ENCODE data around the gene IFNE.

DNA sequence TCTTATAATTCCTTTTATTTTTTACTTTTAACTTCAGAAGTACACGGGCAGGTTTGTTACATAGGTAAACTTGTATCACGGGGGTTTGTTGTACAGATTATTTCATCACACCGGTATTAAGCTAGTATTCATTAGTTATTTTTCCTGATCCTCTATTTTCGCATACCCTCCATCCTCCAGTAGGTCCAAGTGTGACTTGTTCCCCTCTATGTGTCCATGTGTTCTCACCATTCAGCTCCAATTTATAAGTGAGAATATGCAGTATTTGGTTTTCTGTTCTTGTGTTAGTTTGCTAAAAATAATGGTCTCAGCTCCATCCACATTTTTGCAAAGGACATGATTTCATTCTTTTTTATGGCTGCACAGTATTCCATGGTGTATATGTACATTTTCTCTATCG, 43.1 kb upstream of the IFNE start:
- no peak for TF ChIP-seq MAZ (CRISPR knock-in tag; conservative IDR thresholded peaks at IDR 0.05 in 1 of 2, IDR thresholded peaks at IDR 0.05 in 1 of 2)
- TF ChIP-seq, protein P1, sequence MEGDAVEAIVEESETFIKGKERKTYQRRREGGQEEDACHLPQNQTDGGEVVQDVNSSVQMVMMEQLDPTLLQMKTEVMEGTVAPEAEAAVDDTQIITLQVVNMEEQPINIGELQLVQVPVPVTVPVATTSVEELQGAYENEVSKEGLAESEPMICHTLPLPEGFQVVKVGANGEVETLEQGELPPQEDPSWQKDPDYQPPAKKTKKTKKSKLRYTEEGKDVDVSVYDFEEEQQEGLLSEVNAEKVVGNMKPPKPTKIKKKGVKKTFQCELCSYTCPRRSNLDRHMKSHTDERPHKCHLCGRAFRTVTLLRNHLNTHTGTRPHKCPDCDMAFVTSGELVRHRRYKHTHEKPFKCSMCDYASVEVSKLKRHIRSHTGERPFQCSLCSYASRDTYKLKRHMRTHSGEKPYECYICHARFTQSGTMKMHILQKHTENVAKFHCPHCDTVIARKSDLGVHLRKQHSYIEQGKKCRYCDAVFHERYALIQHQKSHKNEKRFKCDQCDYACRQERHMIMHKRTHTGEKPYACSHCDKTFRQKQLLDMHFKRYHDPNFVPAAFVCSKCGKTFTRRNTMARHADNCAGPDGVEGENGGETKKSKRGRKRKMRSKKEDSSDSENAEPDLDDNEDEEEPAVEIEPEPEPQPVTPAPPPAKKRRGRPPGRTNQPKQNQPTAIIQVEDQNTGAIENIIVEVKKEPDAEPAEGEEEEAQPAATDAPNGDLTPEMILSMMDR (IDR thresholded peaks at IDR 0.05 in 2 of 3, conservative IDR thresholded peaks at IDR 0.05 in 1 of 3; ENCODE audit: insufficient read depth in 2 of 3, low read depth in 1 of 3, low read length in 3 of 3), result no peak
- no peak for TF ChIP-seq EGR1 (conservative IDR thresholded peaks at IDR 0.05)
- no peak for TF ChIP-seq FOXJ3 (CRISPR knock-in tag; IDR thresholded peaks at IDR 0.05)
- TF ChIP-seq POLR2A (conservative IDR thresholded peaks at IDR 0.05), result no peak
- TF ChIP-seq FIP1L1 (IDR thresholded peaks at IDR 0.05; ENCODE audit: low read depth, low read length, poor library complexity, severe bottlenecking), result no peak
- TF ChIP-seq, protein P2, sequence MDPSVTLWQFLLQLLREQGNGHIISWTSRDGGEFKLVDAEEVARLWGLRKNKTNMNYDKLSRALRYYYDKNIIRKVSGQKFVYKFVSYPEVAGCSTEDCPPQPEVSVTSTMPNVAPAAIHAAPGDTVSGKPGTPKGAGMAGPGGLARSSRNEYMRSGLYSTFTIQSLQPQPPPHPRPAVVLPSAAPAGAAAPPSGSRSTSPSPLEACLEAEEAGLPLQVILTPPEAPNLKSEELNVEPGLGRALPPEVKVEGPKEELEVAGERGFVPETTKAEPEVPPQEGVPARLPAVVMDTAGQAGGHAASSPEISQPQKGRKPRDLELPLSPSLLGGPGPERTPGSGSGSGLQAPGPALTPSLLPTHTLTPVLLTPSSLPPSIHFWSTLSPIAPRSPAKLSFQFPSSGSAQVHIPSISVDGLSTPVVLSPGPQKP (CRISPR knock-in tag; IDR thresholded peaks at IDR 0.05), result no peak
- no peak for TF ChIP-seq ZNF699 (CRISPR knock-in tag; IDR thresholded peaks at IDR 0.05; ENCODE audit: insufficient replicate concordance)
- TF ChIP-seq ZNF143 (CRISPR knock-in tag; IDR thresholded peaks at IDR 0.05), result no peak

Data from K562 (cell line).